HG03066 (cell line): ENCODE data around the gene ZDHHC19.
A peak's percentile ranks its signal among the peaks of the same experiment; 100 is the strongest.
"Not testable (repeated sequence)": the region's sequence is repeated elsewhere in the genome, so short reads cannot be mapped to it uniquely, and the experiment has no call there.

ENCODE experiments used
- ATAC-seq: cut with Tn5 transposase; IDR thresholded peaks from one replicate; pipeline ENCODE4 v1.9.1; 2021; ENCODE audit warnings: low read depth; ENCODE audit not compliant: unreplicated experiment

ZDHHC19 gene

DNA sequence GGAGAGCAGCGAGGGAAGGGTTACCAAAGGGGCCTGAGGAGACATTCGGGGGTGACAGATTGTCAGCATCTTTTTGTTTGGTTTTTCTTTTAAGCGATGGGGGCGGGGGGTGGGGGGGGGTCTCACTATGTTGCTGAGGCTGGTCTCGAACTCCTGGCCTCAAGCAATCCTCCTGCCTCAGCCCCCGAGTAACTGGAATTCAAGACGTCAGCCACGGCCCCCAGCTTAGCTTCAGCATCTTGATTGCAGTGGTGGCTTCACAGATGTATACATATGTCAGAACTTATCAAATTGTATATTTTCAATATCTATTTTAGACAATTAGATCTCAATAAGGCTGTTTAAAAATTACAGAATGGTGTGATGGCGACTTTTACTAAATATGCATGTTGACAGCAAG lies 30.9 kb downstream of the ZDHHC19 start:
- ATAC-seq: no peak

DNA sequence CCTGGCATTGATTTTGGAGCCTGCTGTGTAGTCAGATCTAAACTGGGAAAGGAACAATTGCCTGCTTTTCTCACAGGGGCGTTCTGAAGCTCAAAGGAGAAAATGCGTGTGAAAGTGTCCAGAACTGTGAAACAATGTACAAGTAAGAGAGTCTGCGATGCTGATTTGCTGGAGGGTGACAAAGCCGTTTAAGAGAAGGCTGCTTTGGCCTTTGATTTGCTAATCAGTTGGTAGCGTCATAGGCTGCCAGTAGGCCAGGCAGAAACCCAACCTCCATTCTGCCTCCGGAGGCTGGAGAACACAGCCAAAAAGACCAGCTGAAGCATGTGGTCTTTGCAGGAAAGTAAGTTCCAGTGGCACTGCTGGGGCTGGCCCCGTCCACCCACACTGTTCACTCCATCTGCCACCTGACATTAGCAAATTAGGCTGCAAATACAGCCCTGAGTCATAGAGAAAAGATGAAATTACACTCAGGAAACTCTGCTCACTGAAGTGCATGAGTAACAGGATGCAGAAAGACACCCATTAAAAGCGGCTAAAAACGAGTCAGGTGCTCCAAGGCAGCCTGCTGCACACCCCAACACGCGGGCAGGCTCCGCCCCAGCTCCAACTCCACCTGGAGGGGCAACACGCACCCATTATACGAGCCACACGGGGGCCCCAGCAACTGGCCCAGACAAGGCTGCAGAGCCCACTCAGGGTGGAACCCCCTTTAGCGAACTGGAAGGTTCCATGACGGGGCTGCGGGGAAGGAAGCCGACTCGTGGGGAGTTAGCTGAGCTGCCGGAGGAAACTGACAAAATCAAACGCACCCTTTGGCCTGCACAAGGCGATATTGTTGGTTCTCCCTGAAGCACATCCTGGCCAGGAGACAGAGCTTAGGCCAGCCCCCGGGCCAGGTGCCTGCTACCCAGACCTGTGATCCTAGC lies 31.6 kb downstream of the ZDHHC19 start:
- ATAC-seq: peak; percentile 68

DNA sequence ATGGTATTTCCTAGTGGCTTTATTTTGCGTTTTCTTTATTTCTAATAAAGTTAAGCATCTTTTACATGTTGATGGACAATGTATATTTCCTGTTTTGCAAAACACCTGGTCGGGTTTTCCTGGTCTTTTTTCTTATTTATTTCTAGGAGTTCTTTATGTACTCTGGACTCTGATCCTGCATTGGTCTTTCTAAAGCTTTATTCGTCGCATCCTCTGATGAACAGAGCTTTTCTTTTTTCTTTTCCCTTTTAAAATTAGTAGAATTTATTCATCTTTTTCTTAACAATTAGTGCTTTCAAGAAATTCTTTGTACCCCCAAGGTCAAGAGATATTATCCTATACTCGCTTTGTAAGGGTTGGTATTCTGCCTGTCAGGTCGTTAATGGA lies 32.2 kb downstream of the ZDHHC19 start:
- ATAC-seq: no peak

DNA sequence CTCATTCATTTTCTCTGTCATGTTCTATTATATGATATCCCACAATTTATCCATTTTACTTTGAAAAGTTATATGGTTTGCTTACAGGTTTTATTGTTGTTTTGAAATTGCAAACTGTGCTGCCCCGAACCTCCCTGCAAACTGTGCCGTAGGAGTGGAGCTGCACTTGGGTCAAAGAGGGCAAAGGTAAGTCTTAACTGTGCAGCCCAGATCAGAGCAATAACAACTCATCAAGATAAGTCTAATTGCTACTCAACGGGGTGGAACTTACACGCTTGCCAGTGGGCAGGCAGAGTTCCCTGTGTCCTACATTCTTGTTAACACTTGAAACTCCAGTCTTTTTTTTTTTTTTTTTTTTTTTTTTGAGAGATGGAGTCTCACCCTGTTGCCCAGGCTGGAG lies 33.2 kb downstream of the ZDHHC19 start:
- ATAC-seq: no peak

DNA sequence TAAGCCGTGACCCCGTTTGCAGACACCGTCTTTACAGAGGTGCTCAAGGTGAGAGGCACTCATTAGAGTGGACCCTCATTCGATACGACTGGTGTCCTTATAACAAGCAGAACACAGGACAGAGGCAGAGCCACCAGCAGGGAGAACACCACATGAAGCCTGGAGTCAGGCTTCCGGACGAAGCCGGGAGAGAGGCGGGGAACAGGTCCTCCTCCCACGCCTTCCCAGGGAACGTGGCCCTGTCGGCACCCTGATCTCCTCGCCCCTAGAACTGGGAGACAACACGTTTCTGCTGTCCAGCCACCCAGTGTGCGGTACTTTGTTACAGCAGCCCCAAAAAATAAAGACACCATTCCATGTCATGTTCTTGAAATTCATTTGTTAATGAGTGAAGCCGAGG lies 33.6 kb downstream of the ZDHHC19 start:
- no peak for ATAC-seq

DNA sequence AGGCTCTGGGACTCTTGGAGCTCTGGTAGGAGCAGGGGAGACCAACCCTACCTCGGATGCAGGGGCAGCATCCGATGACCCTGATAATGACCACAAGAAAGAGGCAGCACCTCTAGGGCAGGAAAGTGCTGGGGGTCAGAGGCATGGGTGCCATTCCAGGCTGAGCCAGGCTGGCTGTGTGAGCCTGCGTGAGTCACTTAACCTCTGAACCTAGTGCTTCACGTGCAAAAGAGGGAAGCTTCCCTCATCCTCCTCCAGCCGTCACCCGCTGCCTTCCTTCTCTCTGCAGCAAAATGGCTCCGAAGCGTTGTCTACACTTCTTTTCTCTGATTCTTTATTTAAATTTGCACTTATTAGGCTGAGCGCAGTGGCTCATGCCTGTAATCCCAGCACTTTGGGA lies 35.5 kb downstream of the ZDHHC19 start:
- no peak for ATAC-seq

DNA sequence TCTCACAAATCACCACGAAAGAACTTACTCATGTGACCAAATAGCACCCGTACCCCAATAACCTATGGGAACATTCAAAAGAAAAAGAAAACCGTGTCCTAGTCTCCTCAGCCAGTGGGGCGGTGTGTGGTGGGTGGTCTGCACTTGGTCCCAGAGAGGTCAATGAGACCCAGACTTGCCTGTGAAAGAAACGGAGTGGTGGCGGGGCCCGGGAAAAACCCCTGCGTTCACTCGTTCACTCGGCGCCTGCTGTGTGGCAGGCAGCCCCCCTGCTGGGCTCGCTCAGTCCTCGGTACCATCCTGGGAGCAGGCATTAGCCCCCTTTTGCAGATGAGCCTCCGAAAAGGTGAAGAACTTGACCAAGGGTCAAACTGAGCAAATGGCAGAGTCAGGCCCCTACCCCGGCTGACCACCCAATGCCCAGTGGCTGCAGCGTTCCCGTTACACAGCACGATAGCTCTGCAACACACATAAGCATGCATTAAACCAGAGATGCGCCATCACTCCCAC lies 36.0 kb downstream of the ZDHHC19 start:
- no peak for ATAC-seq

DNA sequence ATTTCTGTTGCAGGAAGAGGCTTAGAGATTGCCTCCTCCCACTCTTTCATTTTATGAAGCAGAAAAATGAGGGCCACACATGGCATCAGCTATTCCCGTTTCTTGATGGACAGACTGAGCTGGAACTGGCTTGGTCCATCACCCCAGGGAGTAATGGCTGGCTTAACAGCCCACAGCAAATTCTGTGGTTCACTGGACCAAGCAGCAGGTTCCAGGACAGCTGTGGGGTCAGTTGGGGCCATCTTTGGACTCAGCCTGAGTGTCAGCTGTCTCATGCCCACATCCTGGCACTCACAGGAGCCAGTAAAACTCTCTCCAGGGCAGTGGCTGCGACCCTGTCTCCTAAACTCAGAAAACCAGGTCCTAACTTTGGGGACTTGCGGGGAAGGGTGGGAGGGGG lies 36.5 kb downstream of the ZDHHC19 start:
- ATAC-seq: no peak

DNA sequence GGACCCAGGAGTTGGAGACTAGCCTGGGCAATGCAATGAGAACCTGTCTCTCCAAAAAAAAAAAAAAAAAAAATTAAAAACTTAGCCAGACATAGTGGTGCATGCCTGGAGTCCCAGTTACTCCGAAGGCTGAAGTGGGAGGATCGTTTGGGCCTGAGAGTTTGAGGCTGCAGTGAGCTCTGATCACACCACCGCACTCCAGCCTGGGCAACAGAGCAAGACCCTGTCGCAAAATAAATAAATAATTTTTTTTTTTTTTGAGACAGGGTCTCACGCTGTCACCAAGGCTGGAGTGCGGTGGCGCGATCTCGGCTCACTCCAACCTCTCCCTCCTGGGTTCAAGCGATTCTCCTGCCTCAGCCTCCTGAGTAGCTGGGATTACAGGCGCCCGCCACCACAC lies 40.9 kb downstream of the ZDHHC19 start:
- ATAC-seq: not testable (repeated sequence)

DNA sequence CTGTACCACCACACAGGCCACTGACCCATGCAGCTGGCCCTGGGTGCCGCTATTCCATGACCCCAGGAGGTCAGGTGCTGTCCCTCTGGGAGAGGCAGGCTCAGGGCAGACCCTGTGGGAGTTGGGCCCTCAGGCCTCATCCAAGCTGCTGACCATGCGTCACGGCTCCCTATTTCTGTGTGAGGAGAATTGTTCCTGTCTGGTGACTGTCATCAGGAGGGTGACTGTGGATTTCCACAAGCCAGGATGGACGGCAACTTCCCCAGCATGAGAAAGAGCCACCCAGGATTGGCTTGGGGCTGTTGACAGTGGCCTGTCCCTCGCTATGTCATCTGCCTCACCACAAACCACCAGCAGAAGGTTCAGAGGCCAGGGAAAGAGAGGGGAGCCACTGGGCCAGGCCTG lies 41.4 kb downstream of the ZDHHC19 start:
- no peak for ATAC-seq

DNA sequence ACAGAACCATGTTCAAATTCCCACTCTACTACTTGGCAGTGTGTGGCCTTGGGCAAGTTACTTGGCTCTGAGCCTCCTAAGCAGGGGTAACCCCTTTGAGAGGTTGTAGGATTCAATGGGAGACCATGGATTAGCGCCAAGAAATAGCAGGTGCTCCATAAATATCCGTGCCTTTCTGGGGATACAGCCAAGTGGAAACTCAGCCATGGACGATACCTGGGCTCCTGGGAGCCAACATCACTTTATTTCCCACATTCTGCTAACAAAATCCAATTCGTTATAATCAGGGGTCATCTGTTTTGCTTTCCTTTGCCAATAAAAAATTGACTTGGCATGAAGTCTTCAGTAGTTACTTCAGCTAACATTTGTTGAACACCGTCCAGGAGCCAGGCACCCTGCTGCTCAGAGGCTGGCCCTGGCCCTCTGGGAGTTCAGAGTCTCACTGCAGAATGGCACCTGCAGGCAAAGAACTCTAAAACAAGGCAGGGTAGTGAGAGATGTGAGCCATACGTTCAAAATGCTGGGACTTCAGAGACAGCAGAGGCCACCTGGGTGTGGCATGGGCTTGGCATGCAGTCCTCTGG lies 42.3 kb downstream of the ZDHHC19 start:
- no peak for ATAC-seq

DNA sequence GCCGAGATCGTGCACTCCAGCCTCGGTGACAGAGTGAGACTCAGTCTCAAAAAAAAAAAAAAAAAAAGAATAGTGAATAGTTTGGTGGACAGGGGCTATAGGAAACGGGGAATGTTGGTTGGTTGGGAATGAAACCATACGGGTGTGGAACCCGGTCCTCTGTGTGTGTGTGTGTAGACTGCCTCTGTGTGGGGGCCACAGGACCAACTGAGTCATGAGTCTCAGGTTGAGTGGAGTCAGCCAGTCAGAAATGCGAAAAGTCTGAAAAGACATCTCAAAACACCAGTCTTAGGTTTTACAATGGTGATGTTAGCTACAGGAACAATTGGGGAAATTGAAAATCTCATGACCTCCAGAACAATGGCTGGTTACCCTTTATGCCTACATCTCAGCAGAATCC lies 44.5 kb downstream of the ZDHHC19 start:
- ATAC-seq: no peak

DNA sequence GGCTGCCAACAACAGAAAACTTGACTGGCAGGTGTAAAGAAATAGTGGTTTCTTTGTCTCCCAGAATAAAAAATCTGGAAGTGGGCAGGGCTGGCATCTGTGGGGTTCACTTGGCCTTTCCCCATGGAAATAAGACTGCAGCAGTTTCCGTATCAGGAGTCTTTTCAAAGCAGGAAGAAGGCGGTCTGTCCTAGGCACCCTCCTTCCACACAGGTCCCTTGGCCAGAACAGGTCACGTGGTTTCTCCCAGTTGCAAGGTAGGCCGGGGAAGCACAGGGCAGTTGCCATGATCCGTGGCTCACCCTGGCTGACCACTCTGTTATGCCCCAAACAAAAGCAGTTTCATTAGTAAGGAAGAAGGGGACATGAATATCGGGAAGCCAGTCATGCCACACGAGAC lies 45.4 kb downstream of the ZDHHC19 start:
- ATAC-seq: no peak

DNA sequence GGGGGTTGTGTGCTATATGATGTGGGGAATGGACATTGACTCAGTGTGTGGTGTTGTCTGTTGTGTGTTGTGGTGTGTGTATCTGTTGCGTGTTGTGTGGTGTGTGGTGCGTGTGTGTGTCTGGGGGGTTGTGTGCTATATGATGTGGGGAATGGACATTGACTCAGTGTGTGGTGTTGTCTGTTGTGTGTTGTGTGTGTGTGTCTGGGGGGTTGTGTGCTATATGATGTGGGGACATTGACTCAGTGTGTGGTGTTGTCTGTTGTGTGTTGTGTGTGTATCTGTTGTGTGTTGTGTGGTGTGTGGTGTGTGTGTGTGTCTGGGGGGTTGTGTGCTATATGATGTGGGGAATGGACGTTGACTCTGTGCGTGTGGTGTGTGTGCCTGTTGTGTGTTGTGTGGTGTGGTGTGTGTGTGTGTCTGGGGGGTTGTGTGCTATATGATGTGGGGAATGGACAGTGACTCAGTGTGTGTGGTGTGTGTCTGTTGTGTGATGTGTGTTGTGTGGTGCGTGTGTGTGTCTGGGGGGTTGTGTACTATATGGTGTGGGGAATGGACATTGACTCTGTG lies 46.1 kb downstream of the ZDHHC19 start:
- not testable (repeated sequence) for ATAC-seq

DNA sequence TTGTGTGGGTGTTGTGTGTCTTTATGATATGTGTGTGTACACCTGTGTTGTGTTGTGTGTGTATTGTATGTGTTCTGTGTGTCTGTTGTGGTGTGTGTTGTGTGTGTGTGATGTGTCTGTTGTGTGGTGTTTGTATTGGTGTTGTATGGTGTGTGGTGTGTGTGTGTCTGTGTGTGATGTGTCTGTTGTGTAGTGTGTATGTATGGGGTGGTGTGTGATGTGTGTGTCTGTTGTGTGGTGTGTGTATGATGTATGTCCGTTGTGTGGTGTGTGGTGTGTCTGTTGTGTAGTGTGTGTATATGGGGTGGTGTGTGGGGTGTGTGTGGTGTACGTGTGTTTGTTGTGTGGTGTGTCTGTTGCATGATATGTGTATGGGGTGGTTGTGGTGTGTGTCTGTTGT lies 46.6 kb downstream of the ZDHHC19 start:
- no peak for ATAC-seq

DNA sequence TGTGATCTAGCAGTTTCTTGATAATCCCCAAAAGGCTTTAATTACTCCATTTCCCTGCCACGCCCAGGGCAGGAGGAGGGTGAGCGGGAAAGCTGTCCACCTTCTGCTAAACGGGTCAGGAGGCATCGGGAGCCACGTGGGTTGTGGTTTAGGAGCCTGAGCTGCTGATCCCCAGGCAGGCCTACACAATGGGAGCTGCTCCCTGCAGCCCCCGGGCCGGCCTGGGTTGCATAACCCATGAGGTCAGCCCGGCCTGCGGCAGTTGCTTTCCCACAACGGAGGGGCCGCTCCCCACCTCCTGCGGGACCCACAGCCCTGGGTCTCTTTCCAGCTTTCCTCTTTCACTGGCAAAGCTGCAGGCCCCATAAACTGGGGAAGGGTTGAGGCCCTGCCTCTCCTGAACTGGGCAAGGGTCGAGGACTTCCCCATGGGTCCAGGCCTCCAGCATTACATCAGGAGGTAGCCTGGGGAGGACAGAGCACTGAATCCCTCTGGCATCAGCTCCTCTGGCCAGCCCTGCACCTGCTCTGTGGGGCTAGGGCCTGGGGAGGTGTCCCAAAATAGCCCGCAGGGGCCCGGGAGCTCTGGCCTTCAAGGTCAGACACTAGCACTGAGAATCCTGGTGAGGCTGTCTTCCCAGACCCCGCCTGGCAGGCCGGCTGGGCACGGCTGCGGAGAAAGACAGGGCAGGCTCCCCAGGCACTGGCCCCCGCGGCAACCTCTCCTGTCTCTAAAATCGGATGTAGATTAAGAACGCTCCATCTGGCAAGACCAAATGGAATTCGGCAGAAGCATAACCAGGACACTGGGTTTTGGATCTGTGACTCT lies 47.3 kb downstream of the ZDHHC19 start:
- ATAC-seq: no peak

DNA sequence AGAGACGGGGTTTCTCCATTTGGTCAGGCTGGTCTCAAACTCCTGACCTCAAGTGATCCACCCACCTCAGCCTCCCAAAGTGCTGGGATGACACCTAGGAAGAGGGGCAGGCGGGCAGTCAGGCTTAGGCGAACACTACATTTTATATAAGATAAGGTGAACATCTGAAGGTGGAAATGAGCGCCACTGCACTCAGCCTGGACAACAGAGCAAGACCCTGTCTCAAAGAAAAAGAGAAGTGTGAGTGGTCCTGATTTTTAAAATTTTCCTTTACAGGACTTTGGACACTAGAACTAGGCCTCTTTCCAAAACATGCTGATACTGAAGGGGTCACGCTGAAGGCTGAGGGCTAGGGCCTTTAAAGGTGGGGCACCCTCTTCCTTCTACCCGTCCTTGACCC lies 48.0 kb downstream of the ZDHHC19 start:
- no peak for ATAC-seq

DNA sequence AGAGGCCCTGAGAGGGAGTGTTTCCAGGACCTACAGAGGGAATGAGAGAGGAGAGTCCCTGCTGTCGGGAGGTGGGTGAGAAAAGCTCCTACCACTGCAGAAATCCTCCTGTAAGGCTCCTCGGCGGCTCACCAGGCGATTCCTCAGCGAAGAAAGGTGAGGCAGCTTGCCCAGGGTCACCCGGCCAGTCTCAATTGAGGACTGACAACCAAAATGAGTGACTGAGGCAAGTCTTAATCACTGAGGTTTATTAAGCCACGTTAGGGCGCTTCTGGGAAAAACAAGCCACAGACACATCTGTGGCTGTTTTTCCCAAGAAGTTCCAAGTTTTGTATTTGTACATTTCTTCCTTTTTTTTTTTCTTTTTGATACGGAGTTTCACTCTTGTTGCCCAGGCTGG lies 48.5 kb downstream of the ZDHHC19 start:
- no peak for ATAC-seq

DNA sequence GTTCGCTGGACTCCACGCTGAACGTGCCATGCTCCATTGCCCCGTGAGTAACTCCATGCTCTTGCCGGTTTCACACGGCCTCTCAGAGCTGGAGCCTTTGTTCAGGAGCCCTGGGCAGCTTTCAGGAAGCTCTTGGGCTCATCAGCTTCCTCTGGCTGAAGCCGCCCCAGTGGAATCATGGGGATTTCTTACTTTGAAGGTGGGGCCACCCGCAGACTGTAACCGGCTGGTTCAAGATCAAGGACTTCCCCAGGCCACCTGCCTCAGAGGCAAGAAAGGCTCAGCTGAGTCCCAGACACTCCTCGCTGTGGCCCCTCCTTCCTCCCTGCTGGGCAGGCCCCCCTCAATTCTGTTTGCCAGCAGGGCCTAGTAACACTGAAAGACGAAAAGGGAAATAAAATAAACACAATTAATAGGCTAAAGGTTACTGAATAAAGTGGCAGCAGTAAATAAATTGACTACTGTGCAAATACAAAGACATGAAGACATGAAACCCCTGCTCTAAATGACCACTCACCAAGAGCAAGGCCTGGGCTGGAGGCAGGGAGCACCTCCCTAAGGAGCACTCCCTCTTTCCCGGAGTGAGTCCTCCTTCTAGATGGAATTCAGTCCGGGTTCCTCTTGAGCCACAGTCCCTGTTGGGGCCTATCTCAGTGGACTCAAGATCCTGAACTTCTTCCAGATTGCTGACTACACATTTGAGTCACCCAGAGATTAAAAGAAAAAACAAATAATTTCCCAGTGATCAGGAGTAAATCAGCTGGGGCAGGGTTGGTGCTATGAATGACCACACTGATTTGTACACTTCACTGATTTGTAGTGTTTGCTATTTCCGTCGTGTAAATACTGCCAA lies 51.0 kb downstream of the ZDHHC19 start:
- ATAC-seq: no peak

DNA sequence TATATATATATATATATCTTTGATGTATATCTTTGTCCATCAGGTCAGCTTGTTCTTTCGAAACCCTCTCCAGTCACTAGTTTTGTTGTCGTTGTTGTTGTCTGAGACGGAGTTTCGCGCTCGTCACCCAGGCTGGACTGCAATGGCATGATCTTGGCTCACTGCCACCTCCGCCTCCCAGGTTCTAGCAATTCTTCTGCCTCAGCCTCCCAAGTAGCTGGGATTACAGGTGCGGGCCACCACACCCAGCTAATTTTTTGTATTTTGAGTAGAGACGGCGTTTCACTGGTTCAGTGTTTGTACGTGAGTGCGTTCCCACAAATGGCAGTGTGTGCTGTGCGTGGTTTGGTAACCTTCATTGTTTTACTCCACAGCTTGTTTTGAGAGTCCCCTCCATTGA lies 51.7 kb downstream of the ZDHHC19 start:
- no peak for ATAC-seq
